MM.1S (cell line): ENCODE data around the gene MASP2.

Source experiments
- DNase-seq: peaks from one replicate; pipeline ENCODE4 v3.0.0-alpha.2; 2015
- H2AFZ ChIP-seq: fragments of 300-600 bp; sonication (generic); 2 replicates; pipeline ENCODE4 v1.6.0; 2016; ENCODE audit warnings: antibody characterized with exemption, low read length
- H3F3A ChIP-seq: fragments of 300-600 bp; sonication (generic); 2 replicates; pipeline ENCODE4 v1.6.1; 2016; ENCODE audit warnings: mild to moderate bottlenecking, antibody characterized with exemption, low read length, moderate library complexity, mixed read lengths; ENCODE audit not compliant: insufficient read depth
- H3K27ac ChIP-seq: fragments of 300-600 bp; sonication (generic); 2 replicates; pipeline ENCODE4 v1.5.1; 2016; ENCODE audit warnings: mild to moderate bottlenecking, low read length
- H3K27me3 ChIP-seq: fragments of 300-600 bp; sonication (generic); replicated peaks from 2 replicates; pipeline ENCODE4 v1.6.0; 2016; ENCODE audit warnings: low read length; ENCODE audit not compliant: insufficient read depth
- H3K36me3 ChIP-seq: fragments of 300-600 bp; sonication (generic); replicated peaks from 2 replicates; pipeline ENCODE4 v1.6.1; 2016; ENCODE audit warnings: mild to moderate bottlenecking, low read length, mixed read lengths; ENCODE audit not compliant: insufficient read depth
- H3K4me1 ChIP-seq: fragments of 300-600 bp; sonication (generic); 2 replicates; pipeline ENCODE4 v1.6.1; 2016; ENCODE audit warnings: low read length, mixed read lengths
- H3K4me2 ChIP-seq: fragments of 300-600 bp; sonication (generic); 2 replicates; pipeline ENCODE4 v1.6.0; 2016; ENCODE audit warnings: low read depth, low read length
- H3K4me3 ChIP-seq: fragments of 300-600 bp; sonication (generic); 2 replicates; pipeline ENCODE4 v1.5.1; 2016; ENCODE audit warnings: low read length, mixed read lengths
- H3K79me2 ChIP-seq: fragments of 300-600 bp; sonication (generic); 2 replicates; pipeline ENCODE4 v1.6.1; 2016; ENCODE audit warnings: mixed run types, low read length, mixed read lengths
- H3K9ac ChIP-seq: fragments of 300-600 bp; sonication (generic); 2 replicates; pipeline ENCODE4 v1.6.1; 2016; ENCODE audit warnings: low read length, mixed read lengths
- H3K9me2 ChIP-seq: fragments of 300-600 bp; sonication (generic); replicated peaks from 2 replicates; pipeline ENCODE4 v1.6.1; 2016; ENCODE audit warnings: mild to moderate bottlenecking, low read length, mixed read lengths; ENCODE audit not compliant: insufficient read depth
- H3K9me3 ChIP-seq: fragments of 300-600 bp; sonication (generic); replicated peaks from 2 replicates; pipeline ENCODE4 v1.6.1; 2016; ENCODE audit warnings: mild to moderate bottlenecking, low read length, mixed read lengths; ENCODE audit not compliant: insufficient read depth
- H4K20me1 ChIP-seq: fragments of 300-600 bp; sonication (generic); 2 replicates; pipeline ENCODE4 v1.6.1; 2016; ENCODE audit warnings: mild to moderate bottlenecking, low read length, moderate library complexity, mixed read lengths; ENCODE audit not compliant: insufficient read depth
- CTCF ChIP-seq: fragments of 300-600 bp; sonication (generic); IDR thresholded peaks from 2 replicates; pipeline ENCODE4 v1.5.1; 2016; ENCODE audit warnings: antibody characterized with exemption, low read length, mixed read lengths
- EZH2 ChIP-seq: fragments of 300-600 bp; sonication (generic); optimal IDR thresholded peaks from 2 replicates; pipeline ENCODE3; 2017; ENCODE audit warnings: low read depth, mild to moderate bottlenecking, antibody characterized with exemption, low read length, mixed read lengths
- EZH2phosphoT487 ChIP-seq: fragments of 300-600 bp; sonication (generic); IDR thresholded peaks from 2 replicates; pipeline ENCODE4 v1.6.1; 2018; ENCODE audit warnings: antibody characterized with exemption, low read length

The MASP2 gene

GRCh38 chr1:11031624-11032262, 15.3 kb downstream of the MASP2 start:
- TF ChIP-seq CTCF (no peak), EZH2 (no peak), EZH2phosphoT487 (no peak)
- H3K4me2 ChIP-seq, result no peak overlapping the region
- H3K36me3 ChIP-seq, result no peaks in the 10 kb centered on the region
- H3K4me3 ChIP-seq, result no peak overlapping the region
- DNase-seq, result no peak
- H3F3A ChIP-seq, result no peaks in the 10 kb centered on the region; the same call in 1 of the 2 replicates
- H4K20me1 ChIP-seq, result no peaks in the 10 kb centered on the region
- H3K9me3 ChIP-seq, result no peaks in the 10 kb centered on the region
- 0 out of 2 replicates have a peak, but pooled peaks cover 3% of the 10 kb centered on the region for H3K27me3 ChIP-seq
- no peaks in the 10 kb centered on the region for H3K4me1 ChIP-seq
- no peaks in the 10 kb centered on the region for H3K79me2 ChIP-seq
- H3K9me2 ChIP-seq, result no peaks in the 10 kb centered on the region
- H3K9ac ChIP-seq, result no peak overlapping the region
- H3K27ac ChIP-seq, result no peak overlapping the region
- no peak overlapping the region for H2AFZ ChIP-seq

GRCh38 chr1:11030865-11031264, 16.2 kb downstream of the MASP2 start:
- TF ChIP-seq EZH2phosphoT487 (no peak), EZH2 (no peak), CTCF (no peak)
- Histone ChIP-seq H3F3A (no peaks in the 10 kb centered on the region; the same call in 1 of the 2 replicates), H4K20me1 (no peaks in the 10 kb centered on the region), H2AFZ (no peak overlapping the region), H3K4me1 (no peaks in the 10 kb centered on the region), H3K4me2 (no peak overlapping the region), H3K36me3 (peaks cover 5% of the 10 kb centered on the region; the same call in 1 of the 2 replicates), H3K27me3 (0 out of 2 replicates have a peak, but pooled peaks cover 3% of the 10 kb centered on the region), H3K4me3 (no peak overlapping the region), H3K79me2 (no peaks in the 10 kb centered on the region), H3K9me3 (no peaks in the 10 kb centered on the region), H3K9ac (no peak overlapping the region), H3K27ac (no peak overlapping the region), H3K9me2 (no peaks in the 10 kb centered on the region)
- no peak for DNase-seq

DNA sequence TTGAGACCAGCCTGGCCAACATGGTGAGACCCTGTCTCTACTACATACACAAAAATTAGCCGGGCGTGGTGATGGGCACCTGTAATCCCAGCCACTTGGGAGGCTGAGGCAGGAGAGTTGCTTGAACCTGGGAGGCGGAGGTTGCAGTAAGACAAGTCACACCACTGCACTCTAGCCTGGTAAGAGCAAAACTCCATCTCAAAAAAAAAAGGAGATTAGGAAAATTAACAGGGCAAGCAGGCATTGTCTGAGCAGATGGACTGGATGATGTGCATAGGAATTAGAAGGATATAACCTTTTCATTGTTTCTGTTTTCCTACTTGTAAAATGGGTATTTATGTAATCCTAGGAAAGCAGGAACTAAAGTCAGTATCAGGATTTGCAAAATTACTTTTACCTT, 19.0 kb downstream of the MASP2 start:
- DNase-seq, result no peak
- no peaks in the 10 kb centered on the region for H3K4me1 ChIP-seq
- H3K4me3 ChIP-seq, result no peak overlapping the region
- no peaks in the 10 kb centered on the region for H3K9me2 ChIP-seq
- no peak for TF ChIP-seq EZH2phosphoT487
- no peak for TF ChIP-seq CTCF
- TF ChIP-seq EZH2, result no peak
- H3F3A ChIP-seq, result no peaks in the 10 kb centered on the region; the same call in 1 of the 2 replicates
- no peaks in the 10 kb centered on the region for H3K9me3 ChIP-seq
- H3K27ac ChIP-seq, result no peak overlapping the region
- no peaks in the 10 kb centered on the region for H4K20me1 ChIP-seq
- no peak overlapping the region for H3K9ac ChIP-seq
- no peak overlapping the region for H3K4me2 ChIP-seq
- H3K79me2 ChIP-seq, result no peaks in the 10 kb centered on the region
- peaks cover 16% of the 10 kb centered on the region for H3K36me3 ChIP-seq
- no peak overlapping the region for H2AFZ ChIP-seq
- H3K27me3 ChIP-seq, result no peaks in the 10 kb centered on the region
